ENCODE data around the gene WRAP53. TPM values are rescaled to one million over a fixed set of nuclear protein-coding genes. Genes with fewer than 3 reads are reported as not detected.

Gene WRAP53
- total and polyA plus RNA-seq, 10 of the 15 experiments (the other 5 are each of a cell fraction or from before 2014, with no cell fraction given): 1.9 to 42.0 (median 21.9) TPM

DNA sequence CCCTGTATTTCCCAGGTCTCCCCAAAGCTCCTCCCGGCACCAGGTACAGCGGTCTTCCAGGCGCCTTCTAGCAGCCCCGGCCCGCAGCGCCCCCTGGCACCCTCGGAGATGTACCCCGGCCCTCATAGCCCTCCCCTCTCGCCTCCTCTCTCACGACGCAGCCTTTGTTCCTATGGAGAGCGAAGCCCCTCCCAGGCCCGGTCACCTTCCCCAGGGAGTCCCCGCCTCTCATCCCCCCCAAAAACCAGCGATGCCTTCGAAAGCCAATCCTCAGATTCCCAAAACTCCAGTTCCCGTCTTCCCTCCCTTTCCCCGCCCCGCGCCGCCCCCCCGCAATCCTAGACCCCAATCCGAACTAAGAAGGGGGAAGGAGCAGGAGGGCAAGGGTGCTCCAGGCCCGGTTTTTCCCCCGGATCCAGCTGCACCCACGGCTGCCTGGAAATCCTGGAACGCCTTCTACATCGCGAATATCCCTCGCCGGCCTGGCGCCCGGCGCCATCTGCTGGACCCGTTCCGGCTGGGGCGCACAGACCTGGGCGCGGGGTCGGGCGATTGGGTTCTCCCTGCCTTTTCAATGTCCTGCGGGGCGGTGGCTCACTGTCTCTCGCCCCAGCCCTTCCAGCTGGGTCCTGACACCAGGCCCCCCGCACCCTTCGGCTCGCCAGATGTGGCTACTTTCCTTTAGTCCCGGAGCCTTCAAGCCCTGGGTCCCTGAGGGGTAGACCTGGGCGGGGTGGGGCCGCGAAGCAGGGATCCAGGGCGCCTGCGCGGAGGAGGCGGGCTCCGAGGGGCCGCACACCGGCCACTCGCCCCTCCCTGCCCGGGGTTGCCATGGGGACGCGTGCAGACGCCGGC, 28.9 kb downstream of the WRAP53 start, which contains the start of gene DNAH2:
Gene DNAH2, plus strand, starts transcription at position 844 of the 855 bp plus-strand sequence. CDS start 1,991 bp downstream, outside the sequence.
- Histone ChIP-seq H3K79me2 (ENCODE audit: control insufficient read depth, insufficient read depth, low read length) (no peaks in the 10 kb centered on the region), H2AFZ (ENCODE audit: control insufficient read depth, low read depth, low read length) (peak within 1 kb of the TSS; percentile 33; the same call in 1 of the 2 replicates), H3K4me3 (peak within 1 kb of the TSS; percentile 17; the same call in 1 of the 2 replicates), H4K20me1 (ENCODE audit: control insufficient read depth, insufficient read depth) (no peaks in the 10 kb centered on the region), H3K9ac (ENCODE audit: control insufficient read depth, insufficient read depth, low read length) (no peak within 1 kb of the TSS), H3K36me3 (ENCODE audit: control insufficient read depth in 2 of 2, insufficient read depth in 2 of 2, low read length in 1 of 2) (no peaks in the 10 kb centered on the region), H3K4me1 (ENCODE audit: control insufficient read depth, insufficient read depth, low read length) (no peaks in the 10 kb centered on the region), H3K27ac (ENCODE audit: control insufficient read depth, insufficient read depth) (no peak within 1 kb of the TSS), H3K4me2 (ENCODE audit: control insufficient read depth, insufficient read depth) (peak within 1 kb of the TSS; percentile 75), H3K9me3 (replicated peaks; ENCODE audit: control insufficient read depth, insufficient read depth, low read length) (no peaks in the 10 kb centered on the region), H3K27me3 (replicated peaks in 1 of 2; ENCODE audit: control insufficient read depth in 2 of 2, insufficient read depth in 2 of 2, low read length in 1 of 2) (peaks cover 6 to 11% of the 10 kb centered on the region in 2 experiments)
- ChIA-PET POLR2A (no interaction called here), SMC1A (ENCODE audit: uncharacterized antibody, unreplicated experiment) (no interaction called here), RAD21 (ENCODE audit: unreplicated experiment) (interaction anchor here (0.6 kb wide), 2 partner anchors 361 to 403 kb away, joined by 3 read pairs; no protein-coding TSS in a partner anchor), CTCF (interaction anchor here (1.2 kb wide), 1 partner anchor 203 kb away, joined by 5 read pairs; no protein-coding TSS in a partner anchor)
- in situ Hi-C loops (cut with MboI) (no loop called here), intact Hi-C loops (cut with micrococcal nuclease; ENCODE audit: unreplicated experiment) (no loop called here)
- FAIRE-seq (no peak), DNase-seq (ENCODE audit: low read depth, low spot score) (no peak), ATAC-seq (peak; percentile 92)
- WGBS (ENCODE audit: insufficient coverage, insufficient replicate concordance, low lambda C conversion rate, missing lambda C conversion rate): 4% methylated on average over 44 of the region's 64 CpGs
- no TSS peak for BruUV-seq (replicated peaks)
- no peak for TF ChIP-seq PAX5 (IDR thresholded peaks at IDR 0.05; ENCODE audit: borderline replicate concordance, low read depth, low read length)
- no peak for TF ChIP-seq NBN (IDR thresholded peaks at IDR 0.05)
- TF ChIP-seq IKZF2 (IDR thresholded peaks at IDR 0.05): 0 out of 4 replicates have a peak, but pooled peaks of 1 of the 2 experiments have one; percentile 11
- TF ChIP-seq, protein P1, sequence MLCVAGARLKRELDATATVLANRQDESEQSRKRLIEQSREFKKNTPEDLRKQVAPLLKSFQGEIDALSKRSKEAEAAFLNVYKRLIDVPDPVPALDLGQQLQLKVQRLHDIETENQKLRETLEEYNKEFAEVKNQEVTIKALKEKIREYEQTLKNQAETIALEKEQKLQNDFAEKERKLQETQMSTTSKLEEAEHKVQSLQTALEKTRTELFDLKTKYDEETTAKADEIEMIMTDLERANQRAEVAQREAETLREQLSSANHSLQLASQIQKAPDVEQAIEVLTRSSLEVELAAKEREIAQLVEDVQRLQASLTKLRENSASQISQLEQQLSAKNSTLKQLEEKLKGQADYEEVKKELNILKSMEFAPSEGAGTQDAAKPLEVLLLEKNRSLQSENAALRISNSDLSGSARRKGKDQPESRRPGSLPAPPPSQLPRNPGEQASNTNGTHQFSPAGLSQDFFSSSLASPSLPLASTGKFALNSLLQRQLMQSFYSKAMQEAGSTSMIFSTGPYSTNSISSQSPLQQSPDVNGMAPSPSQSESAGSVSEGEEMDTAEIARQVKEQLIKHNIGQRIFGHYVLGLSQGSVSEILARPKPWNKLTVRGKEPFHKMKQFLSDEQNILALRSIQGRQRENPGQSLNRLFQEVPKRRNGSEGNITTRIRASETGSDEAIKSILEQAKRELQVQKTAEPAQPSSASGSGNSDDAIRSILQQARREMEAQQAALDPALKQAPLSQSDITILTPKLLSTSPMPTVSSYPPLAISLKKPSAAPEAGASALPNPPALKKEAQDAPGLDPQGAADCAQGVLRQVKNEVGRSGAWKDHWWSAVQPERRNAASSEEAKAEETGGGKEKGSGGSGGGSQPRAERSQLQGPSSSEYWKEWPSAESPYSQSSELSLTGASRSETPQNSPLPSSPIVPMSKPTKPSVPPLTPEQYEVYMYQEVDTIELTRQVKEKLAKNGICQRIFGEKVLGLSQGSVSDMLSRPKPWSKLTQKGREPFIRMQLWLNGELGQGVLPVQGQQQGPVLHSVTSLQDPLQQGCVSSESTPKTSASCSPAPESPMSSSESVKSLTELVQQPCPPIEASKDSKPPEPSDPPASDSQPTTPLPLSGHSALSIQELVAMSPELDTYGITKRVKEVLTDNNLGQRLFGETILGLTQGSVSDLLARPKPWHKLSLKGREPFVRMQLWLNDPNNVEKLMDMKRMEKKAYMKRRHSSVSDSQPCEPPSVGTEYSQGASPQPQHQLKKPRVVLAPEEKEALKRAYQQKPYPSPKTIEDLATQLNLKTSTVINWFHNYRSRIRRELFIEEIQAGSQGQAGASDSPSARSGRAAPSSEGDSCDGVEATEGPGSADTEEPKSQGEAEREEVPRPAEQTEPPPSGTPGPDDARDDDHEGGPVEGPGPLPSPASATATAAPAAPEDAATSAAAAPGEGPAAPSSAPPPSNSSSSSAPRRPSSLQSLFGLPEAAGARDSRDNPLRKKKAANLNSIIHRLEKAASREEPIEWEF (IDR thresholded peaks at IDR 0.05; ENCODE audit: insufficient replicate concordance, low read depth, low read length): no peak
- no peak for TF ChIP-seq SIN3A (IDR thresholded peaks at IDR 0.05; ENCODE audit: low read depth, low read length)
- no peak for TF ChIP-seq YBX1 (IDR thresholded peaks at IDR 0.05)
- no peak for TF ChIP-seq HDAC2 (IDR thresholded peaks at IDR 0.05)
- TF ChIP-seq ZNF207 (IDR thresholded peaks at IDR 0.05; ENCODE audit: borderline replicate concordance): no peak
- TF ChIP-seq STAT3 (IDR thresholded peaks at IDR 0.05; ENCODE audit: low read depth, low read length): no peak
- peak; percentile 32; the same call in 1 of the 2 replicates for TF ChIP-seq SMC3 (IDR thresholded peaks at IDR 0.05; ENCODE audit: borderline replicate concordance, low read length)
- TF ChIP-seq, protein P2, sequence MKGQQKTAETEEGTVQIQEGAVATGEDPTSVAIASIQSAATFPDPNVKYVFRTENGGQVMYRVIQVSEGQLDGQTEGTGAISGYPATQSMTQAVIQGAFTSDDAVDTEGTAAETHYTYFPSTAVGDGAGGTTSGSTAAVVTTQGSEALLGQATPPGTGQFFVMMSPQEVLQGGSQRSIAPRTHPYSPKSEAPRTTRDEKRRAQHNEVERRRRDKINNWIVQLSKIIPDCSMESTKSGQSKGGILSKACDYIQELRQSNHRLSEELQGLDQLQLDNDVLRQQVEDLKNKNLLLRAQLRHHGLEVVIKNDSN (IDR thresholded peaks at IDR 0.05; ENCODE audit: borderline replicate concordance, extremely low read length, insufficient read depth, low read depth, low read length): no peak
- TF ChIP-seq DPF2 (IDR thresholded peaks at IDR 0.05): no peak
- no peak for TF ChIP-seq NRF1 (conservative IDR thresholded peaks at IDR 0.05; ENCODE audit: low read depth, low read length)
- TF ChIP-seq BHLHE40 (IDR thresholded peaks at IDR 0.05; ENCODE audit: borderline replicate concordance in 1 of 2, low read depth in 2 of 2, low read length in 1 of 2): peak; percentile 42 to 84; a peak in 3 of 4 replicates
